Measurements from ENCODE around the gene GLT6D1.

DNA sequence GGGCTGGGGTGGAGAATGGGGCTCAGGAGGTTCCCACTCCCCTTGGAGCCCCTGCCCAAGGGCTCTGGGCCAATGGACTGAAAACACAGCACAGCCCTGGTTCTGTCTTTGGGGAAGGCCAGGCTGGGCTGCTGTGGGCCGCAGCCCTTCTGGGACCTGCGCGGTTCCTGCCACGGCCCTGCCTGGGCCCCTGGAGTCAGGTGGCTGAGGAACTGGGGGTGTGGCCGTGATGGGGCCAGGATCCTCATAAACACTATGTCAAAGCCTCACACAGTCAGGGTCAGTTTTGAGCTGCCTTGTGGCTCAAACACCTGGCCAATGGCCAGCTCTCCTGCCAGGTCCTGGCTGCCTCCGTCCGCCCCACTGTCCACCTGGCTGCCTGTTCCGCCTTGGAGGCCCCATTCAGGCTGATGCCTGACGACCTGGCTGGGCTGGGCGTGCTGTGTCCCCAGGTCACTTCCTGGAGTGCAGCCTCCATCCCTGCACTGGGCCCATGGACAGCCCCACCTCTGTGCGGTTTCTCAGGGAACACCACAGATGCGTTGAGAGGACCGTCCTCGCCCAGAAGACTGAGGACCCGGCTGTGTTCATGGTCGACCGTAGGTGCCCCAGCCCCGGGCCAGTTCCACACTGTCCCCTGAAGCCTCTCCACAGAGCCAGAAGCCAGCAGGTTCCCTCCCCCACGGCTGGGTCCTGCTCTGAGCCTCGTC is 50.3 kb downstream of the GLT6D1 start:
- TF ChIP-seq, protein P1, sequence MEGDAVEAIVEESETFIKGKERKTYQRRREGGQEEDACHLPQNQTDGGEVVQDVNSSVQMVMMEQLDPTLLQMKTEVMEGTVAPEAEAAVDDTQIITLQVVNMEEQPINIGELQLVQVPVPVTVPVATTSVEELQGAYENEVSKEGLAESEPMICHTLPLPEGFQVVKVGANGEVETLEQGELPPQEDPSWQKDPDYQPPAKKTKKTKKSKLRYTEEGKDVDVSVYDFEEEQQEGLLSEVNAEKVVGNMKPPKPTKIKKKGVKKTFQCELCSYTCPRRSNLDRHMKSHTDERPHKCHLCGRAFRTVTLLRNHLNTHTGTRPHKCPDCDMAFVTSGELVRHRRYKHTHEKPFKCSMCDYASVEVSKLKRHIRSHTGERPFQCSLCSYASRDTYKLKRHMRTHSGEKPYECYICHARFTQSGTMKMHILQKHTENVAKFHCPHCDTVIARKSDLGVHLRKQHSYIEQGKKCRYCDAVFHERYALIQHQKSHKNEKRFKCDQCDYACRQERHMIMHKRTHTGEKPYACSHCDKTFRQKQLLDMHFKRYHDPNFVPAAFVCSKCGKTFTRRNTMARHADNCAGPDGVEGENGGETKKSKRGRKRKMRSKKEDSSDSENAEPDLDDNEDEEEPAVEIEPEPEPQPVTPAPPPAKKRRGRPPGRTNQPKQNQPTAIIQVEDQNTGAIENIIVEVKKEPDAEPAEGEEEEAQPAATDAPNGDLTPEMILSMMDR (conservative IDR thresholded peaks at IDR 0.05), result no peak
- TF ChIP-seq EZH2 (IDR thresholded peaks at IDR 0.05; ENCODE audit: low read depth), result no peak

All from PC-9 (cell line).